SKM-1 treated with dmso at 0.1 percent for 144 hours (cell line): ENCODE measurements around the gene SIGLEC8.
A peak's percentile ranks its signal among the peaks of the same experiment; 100 is the strongest.
"Not testable (repeated sequence)": the region's sequence is repeated elsewhere in the genome, so short reads cannot be mapped to it uniquely, and the experiment has no call there.

Experiments used
- DNase-seq: peaks from one replicate; lab custom pipeline; 2025; ENCODE audit not compliant: unreplicated experiment; lab: John Stamatoyannopoulos, UW

The SIGLEC8 gene

GRCh38 chr19:51473009-51473707, 14.9 kb upstream of the SIGLEC8 start:
- DNase-seq, result peak; percentile 32

DNA sequence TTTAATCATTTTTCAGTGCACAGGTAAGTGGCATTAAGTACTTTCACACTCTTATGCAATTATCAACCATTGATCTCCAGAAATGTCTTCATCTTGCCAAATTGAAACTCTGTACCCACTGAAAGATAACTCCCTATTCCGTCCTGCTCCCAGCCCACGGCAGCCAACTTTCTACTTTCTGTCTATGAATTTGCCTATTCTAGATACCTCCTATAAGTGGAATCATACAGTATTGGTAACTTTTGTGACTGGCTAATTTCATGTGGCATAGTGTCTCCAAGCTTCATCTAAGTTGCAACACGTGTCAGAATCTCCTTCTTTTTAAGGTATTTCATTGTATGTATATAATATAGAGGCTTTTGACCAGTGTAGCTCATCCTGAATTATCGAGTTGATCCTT, 14.4 kb upstream of the SIGLEC8 start:
- DNase-seq, result no peak

DNA sequence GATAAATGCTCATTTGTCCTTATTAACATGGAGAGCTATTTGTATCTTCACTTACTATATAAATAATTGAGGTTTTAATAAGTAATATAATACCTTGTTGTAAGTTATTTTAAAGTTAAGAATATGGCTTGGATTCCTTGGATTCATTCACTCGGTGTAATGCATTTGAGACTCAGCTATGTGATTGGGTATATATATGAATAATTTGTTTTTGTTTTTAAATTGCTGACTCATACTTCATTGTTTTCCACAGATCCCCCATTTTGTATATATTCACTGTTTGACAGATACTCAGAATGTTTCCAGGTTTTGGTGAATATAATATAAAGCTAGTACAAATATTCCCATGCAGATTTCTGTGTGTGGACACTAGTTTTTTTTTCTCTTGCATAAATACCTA, 13.3 kb upstream of the SIGLEC8 start:
- no peak for DNase-seq

DNA sequence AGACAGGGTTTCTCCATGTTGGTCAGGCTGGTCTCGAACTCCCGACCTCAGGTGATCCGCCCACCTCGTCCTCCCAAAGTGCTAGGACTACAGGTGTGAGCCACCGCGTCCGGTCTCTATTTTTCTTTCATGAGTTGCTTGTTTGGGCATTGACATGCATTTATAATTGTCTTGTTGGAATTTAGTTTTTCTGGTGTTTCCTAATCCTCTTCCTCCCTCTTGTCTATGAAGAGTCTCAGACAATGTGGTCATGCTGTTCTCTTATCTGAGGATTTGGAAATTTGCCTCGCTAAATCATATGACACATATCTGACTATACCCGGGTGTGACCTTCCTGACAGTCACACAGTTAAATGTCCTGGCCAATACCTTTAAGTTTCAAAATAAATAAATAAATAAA, 12.7 kb upstream of the SIGLEC8 start:
- no peak for DNase-seq

- DNase-seq, result no peak
Measured at GRCh38 chr19:51469629-51470028, 11.4 kb upstream of the SIGLEC8 start.

GRCh38 chr19:51469162-51469561, 10.9 kb upstream of the SIGLEC8 start:
- no peak for DNase-seq

GRCh38 chr19:51468545-51468920, 10.3 kb upstream of the SIGLEC8 start:
- DNase-seq, result no peak

- peak; percentile 36 for DNase-seq
Measured at GRCh38 chr19:51467864-51468544, 9.8 kb upstream of the SIGLEC8 start.

DNA sequence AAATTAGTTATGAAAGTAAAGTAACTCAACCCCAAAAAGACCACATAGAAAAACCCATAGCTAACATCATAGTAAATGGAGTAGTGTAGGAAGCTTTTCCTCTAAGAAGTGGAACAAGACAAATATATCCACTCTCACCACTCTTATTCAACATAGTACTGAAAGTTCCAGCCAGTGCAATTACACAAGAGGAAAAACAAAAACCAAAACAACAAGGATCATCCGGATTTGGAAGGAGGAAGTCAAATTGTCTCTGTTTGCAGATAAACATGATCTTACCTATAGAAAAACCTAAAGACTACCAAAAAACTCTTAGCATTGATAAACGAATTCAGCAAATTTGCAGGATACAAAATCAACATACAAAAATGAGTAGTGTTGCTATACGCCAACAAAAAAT, 8.5 kb upstream of the SIGLEC8 start:
- no peak for DNase-seq

GRCh38 chr19:51463976-51464581, 5.8 kb upstream of the SIGLEC8 start:
- not testable (repeated sequence) for DNase-seq

- no peak for DNase-seq
Measured at GRCh38 chr19:51462681-51463080, 4.4 kb upstream of the SIGLEC8 start.

DNA sequence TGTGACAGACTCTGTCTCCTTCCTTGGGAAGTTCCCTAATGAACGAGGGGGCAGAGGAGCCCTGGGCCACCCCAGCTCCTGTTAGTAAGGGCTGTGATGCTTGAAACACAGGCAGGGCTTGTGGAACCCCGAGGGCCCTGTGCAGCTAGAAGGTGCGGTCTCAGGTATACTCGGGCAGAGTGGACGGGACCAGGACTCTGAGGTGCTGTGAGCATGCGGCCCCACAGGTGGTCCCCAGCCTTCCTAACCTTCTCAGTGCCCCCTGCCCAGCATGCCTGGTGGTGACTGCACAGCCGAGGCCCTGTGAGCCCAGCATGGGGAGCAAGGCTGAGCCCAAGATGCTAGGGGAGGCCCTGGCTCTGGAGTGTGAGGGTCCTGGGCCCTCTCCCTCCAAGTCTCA, 4.0 kb upstream of the SIGLEC8 start:
- DNase-seq, result no peak

DNA sequence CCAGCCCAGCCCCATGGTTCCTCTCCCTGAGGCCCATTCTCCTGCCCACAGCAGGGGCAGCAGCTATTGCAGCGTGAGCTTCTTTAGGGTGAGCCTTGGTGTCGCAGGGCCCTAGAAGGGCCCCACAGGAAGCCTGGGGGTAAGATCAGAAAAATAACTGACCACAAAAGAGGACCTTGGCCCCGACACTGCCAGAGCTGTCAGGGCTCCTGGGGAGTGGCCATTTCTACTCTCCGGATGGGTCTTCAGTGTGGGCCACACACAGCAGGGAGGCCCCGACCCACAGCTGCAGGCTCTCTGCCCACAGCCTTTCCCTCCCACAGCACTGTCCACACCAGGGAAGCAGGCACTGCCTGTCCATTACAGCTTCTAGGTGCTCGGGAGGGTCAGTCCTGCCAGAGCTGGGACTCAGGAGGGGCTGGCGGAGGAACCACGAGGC, 3.5 kb upstream of the SIGLEC8 start:
- peak; percentile 36 for DNase-seq

DNA sequence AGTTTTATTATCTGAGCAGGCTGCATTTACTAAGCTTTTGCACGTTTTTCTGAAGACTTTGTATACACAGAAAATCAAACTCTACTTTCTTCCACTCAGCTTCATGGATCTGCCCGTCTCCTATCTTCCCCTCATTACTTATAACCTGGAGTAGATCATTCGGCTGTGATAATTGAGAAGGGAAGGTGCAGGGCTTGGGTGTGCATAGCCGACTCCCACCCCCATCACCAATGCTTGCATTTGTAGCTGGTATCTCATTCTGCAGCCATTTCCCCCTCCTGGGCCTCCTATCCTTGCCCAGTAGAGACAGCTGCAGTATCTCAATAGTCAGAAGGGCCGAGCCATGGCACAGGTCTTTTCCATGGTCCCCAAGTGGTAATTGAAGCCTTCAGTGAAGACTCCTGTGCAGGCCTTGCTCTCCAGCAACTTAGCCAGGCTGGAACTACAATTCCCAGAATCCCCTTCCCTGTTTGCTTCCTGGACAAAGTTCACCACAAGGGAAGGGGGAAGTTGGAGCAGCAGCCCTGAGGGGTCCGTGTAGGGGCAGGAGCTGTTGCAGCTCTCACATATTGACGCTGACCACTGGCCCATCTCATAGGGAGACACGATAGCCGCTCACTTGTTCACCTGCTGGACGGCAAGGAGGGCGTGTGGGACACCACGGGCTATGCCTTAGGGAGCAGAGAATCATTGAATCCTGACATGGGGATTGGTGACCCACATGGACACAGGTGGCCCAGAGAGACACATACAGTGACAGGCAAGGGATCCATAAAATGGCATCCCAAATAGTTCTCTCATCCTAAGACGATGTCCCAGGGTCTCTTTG, 2.1 kb upstream of the SIGLEC8 start:
- DNase-seq, result no peak

GRCh38 chr19:51458899-51459505, 748 bp upstream of the SIGLEC8 start:
- no peak for DNase-seq

GRCh38 chr19:51457351-51458013, 772 bp downstream of the SIGLEC8 start:
- DNase-seq, result no peak

- no peak for DNase-seq
Measured at GRCh38 chr19:51456541-51457290, 1.5 kb downstream of the SIGLEC8 start.

DNA sequence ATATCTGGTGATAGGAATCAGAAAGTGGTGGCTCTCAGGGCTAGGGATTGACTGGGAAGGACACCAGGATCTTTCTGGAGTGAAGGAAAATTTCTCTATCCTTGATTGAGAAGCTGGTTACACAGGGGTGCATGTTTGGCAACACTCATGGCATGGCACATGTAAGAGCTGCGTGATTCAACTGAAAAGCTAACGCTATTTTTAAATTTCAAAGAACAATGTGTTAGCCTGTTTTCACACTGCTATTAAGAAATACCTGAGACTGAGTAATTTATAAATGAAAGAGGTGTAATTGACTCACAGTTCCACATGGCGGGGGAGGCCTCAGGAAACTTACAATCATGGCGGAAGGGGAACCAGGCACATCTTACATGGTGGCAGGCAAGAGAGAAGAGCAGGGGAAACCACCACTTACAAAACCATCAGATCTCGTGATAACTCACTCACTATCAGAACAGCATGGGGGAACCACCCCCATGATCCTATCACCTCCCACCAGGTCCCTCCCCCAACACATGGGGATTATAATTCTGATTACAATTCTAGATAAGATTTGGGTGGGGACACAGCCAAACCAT, 7.4 kb downstream of the SIGLEC8 start:
- no peak for DNase-seq

- DNase-seq, result no peak
Measured at GRCh38 chr19:51448411-51449016, 9.7 kb downstream of the SIGLEC8 start.
